IMR-90 (cell line): ENCODE measurements around the gene PRKCA. TPM values are rescaled to one million over a fixed set of nuclear protein-coding genes. Genes with fewer than 3 reads are reported as not detected.

Source experiments
- ATAC-seq: fragments of 200-7000 bp; cut with Tn5 transposase; 2 replicates; pipeline ENCODE4 v1.9.1; 2020; ENCODE audit warnings: low read depth, mild to moderate bottlenecking, moderate library complexity
- BruUV-seq: library from RNA; stranded (reverse); fragments of 400-500 nt; replicated peaks from 2 replicates; lab custom pipeline; 2021; lab: Mats Ljungman, UMichigan
- CTCF ChIA-PET: fragments of 300-600 bp; formaldehyde crosslinking; extraction: SDS; loops from one replicate; lab custom pipeline; 2021; ENCODE audit warnings: antibody characterized with exemption; lab: Yijun Ruan, JAX
- POLR2A ChIA-PET: fragments of 300-600 bp; sonication (Branson Sonifier 250); formaldehyde crosslinking; loops from one replicate; lab custom pipeline; 2022; ENCODE audit warnings: antibody characterized with exemption; ENCODE audit not compliant: unreplicated experiment; lab: Charles Lee
- DNase-seq: peaks from one replicate; pipeline ENCODE4 v3.0.0; 2013
- H2AFZ ChIP-seq: replicated peaks from 2 replicates; pipeline ENCODE3; 2013; ENCODE audit warnings: low read length, mild to moderate bottlenecking; ENCODE audit not compliant: poor library complexity
- H2AK5ac ChIP-seq: 2 replicates; pipeline ENCODE4 v1.6.1; 2013; ENCODE audit warnings: low read depth, low read length, inconsistent platforms
- H2AK9ac ChIP-seq: replicated peaks from 2 replicates; pipeline ENCODE3; 2013; ENCODE audit warnings: mild to moderate bottlenecking, low read depth, low read length, moderate library complexity; ENCODE audit not compliant: poor library complexity
- H2BK120ac ChIP-seq: 2 replicates; pipeline ENCODE4 v1.6.1; 2013; ENCODE audit warnings: low read depth, low read length, inconsistent platforms
- H2BK15ac ChIP-seq: 3 replicates; pipeline ENCODE4 v1.6.1; 2013; ENCODE audit warnings: low read depth, low read length, inconsistent platforms
- H2BK20ac ChIP-seq: 2 replicates; pipeline ENCODE4 v1.6.1; 2013; ENCODE audit warnings: low read depth, mild to moderate bottlenecking, inconsistent platforms, low read length, moderate library complexity
- H2BK5ac ChIP-seq: 2 replicates; pipeline ENCODE4 v1.6.1; 2013; ENCODE audit warnings: mild to moderate bottlenecking, low read depth, low read length, inconsistent platforms; ENCODE audit not compliant: poor library complexity, severe bottlenecking
- H3K14ac ChIP-seq: replicated peaks from 2 replicates; pipeline ENCODE4 v1.6.1; 2013; ENCODE audit warnings: low read depth, low read length, inconsistent platforms
- H3K18ac ChIP-seq: 2 replicates; pipeline ENCODE4 v1.6.1; 2013; ENCODE audit warnings: low read depth, low read length, control low read depth
- H3K23ac ChIP-seq: 2 replicates; pipeline ENCODE4 v1.6.1; 2013; ENCODE audit warnings: low read depth, low read length, inconsistent platforms
- H3K27ac ChIP-seq: 2 replicates; pipeline ENCODE4 v1.5.1; 2013; ENCODE audit warnings: mild to moderate bottlenecking, control low read depth, low read length; ENCODE audit not compliant: insufficient read depth
- H3K27me3 ChIP-seq: 2 replicates; pipeline ENCODE4 v1.6.1; 2013; ENCODE audit warnings: low read length; ENCODE audit not compliant: control insufficient read depth, insufficient read depth
- H3K36me3 ChIP-seq: 2 replicates; pipeline ENCODE4 v1.6.1; 2013; ENCODE audit warnings: low read length, mixed read lengths; ENCODE audit not compliant: control insufficient read depth, insufficient read depth
- H3K4ac ChIP-seq: 2 replicates; pipeline ENCODE4 v1.6.1; 2013; ENCODE audit warnings: low read depth, low read length, inconsistent platforms
- H3K4me1 ChIP-seq: 2 replicates; pipeline ENCODE4 v1.6.1; 2013; ENCODE audit warnings: low read length, mixed read lengths; ENCODE audit not compliant: control insufficient read depth, insufficient read depth
- H3K4me2 ChIP-seq: 2 replicates; pipeline ENCODE4 v1.6.1; 2013; ENCODE audit warnings: low read depth, mild to moderate bottlenecking, control low read depth, low read length, moderate library complexity
- H3K4me3 ChIP-seq: 2 replicates; pipeline ENCODE4 v1.5.1; 2013; ENCODE audit warnings: low read depth, mild to moderate bottlenecking, control low read depth, low read length, moderate library complexity; ENCODE audit not compliant: insufficient read depth
- H3K56ac ChIP-seq: 2 replicates; pipeline ENCODE4 v1.6.1; 2013; ENCODE audit warnings: low read length, inconsistent platforms; ENCODE audit not compliant: insufficient read depth; ENCODE audit errors: extremely low read depth
- H3K79me1 ChIP-seq, 2 experiments: 2 replicates each; pipeline ENCODE4 v1.6.1; 2013; ENCODE audit warnings: low read length in 2 of 2, inconsistent platforms in 1 of 2, low read depth in 1 of 2
- H3K9ac ChIP-seq: 2 replicates; pipeline ENCODE4 v1.6.1; 2013; ENCODE audit warnings: low read depth, low read length, control low read depth
- H3K9me1 ChIP-seq: 2 replicates; pipeline ENCODE4 v1.6.1; 2013; ENCODE audit warnings: low read length, inconsistent platforms; ENCODE audit not compliant: insufficient read depth
- H3K9me3 ChIP-seq: 2 replicates; pipeline ENCODE4 v1.6.1; 2013; ENCODE audit warnings: low read length; ENCODE audit not compliant: control insufficient read depth, insufficient read depth
- H4K20me1 ChIP-seq: 2 replicates; pipeline ENCODE4 v1.6.1; 2013; ENCODE audit warnings: low read length, inconsistent platforms; ENCODE audit not compliant: insufficient read depth
- H4K5ac ChIP-seq: 2 replicates; pipeline ENCODE4 v1.6.1; 2013; ENCODE audit warnings: mild to moderate bottlenecking, low read depth, low read length, control low read depth
- H4K8ac ChIP-seq, 2 experiments: 2 replicates each; pipeline ENCODE4 v1.6.1; 2013; ENCODE audit warnings: low read depth in 2 of 2, low read length in 2 of 2, control low read depth in 1 of 2, inconsistent platforms in 1 of 2
- H4K91ac ChIP-seq: 2 replicates; pipeline ENCODE4 v1.6.1; 2013; ENCODE audit warnings: low read depth, low read length, inconsistent platforms; ENCODE audit not compliant: insufficient read depth
- CHD1 ChIP-seq: IDR thresholded peaks from 2 replicates; pipeline ENCODE4 v1.6.1; 2012; ENCODE audit warnings: low read depth, low read length, improper control_type of control experiment
- CTCF ChIP-seq: conservative IDR thresholded peaks from 2 replicates; pipeline ENCODE4 v1.5.1; 2012; ENCODE audit warnings: mild to moderate bottlenecking, low read depth, low read length, improper control_type of control experiment
- ELK1 ChIP-seq: fragments of 150-350 bp; IDR thresholded peaks from 2 replicates; pipeline ENCODE4 v1.6.1; 2016; ENCODE audit warnings: low read depth, mild to moderate bottlenecking, low read length, moderate library complexity, borderline replicate concordance
- FOS ChIP-seq: fragments of 150-350 bp; IDR thresholded peaks from 2 replicates; pipeline ENCODE4 v1.6.1; 2016; ENCODE audit warnings: low read depth, low read length
- MAFK ChIP-seq: IDR thresholded peaks from 2 replicates; pipeline ENCODE4 v1.6.1; 2012; ENCODE audit warnings: low read depth, low read length, improper control_type of control experiment
- MAZ ChIP-seq: IDR thresholded peaks from 2 replicates; pipeline ENCODE4 v1.6.1; 2012; ENCODE audit warnings: low read depth, mild to moderate bottlenecking, low read length, improper control_type of control experiment, moderate library complexity, borderline replicate concordance
- MXI1 ChIP-seq: IDR thresholded peaks from 2 replicates; pipeline ENCODE4 v1.6.1; 2012; ENCODE audit warnings: low read depth, mild to moderate bottlenecking, low read length, moderate library complexity, borderline replicate concordance
- RCOR1 ChIP-seq: IDR thresholded peaks from 2 replicates; pipeline ENCODE4 v1.6.1; 2012; ENCODE audit warnings: mild to moderate bottlenecking, low read length, improper control_type of control experiment; ENCODE audit not compliant: insufficient replicate concordance
- RFX5 ChIP-seq: IDR thresholded peaks from 2 replicates; pipeline ENCODE4 v1.8.0; 2012; ENCODE audit warnings: low read depth, mild to moderate bottlenecking, low read length, moderate library complexity
- USF2 ChIP-seq: fragments of 150-350 bp; IDR thresholded peaks from 2 replicates; pipeline ENCODE4 v1.6.1; 2017; ENCODE audit warnings: mild to moderate bottlenecking, antibody characterized with exemption, low read length, low read depth
- WGBS, 2 experiments: methylation state at CpG; one replicate each; pipeline versions ENCODE4 v1.1.5 to v1.1.7; 2013; ENCODE audit warnings: missing lambda C conversion rate in 2 of 2; ENCODE audit not compliant: insufficient read length in 1 of 2; ENCODE audit errors: extremely low coverage in 2 of 2; 5-methylcytosine and 5-hydroxymethylcytosine counted together
- dilution Hi-C: fragments of 300-500 bp; cut with HindIII; formaldehyde crosslinking; loops from one replicate; pipeline ENCODE4 v1.14.3; 2018; ENCODE audit warnings: low sequenced_read_pairs; ENCODE audit not compliant: unreplicated experiment
- in situ Hi-C: fragments of 300-500 bp; cut with MboI; formaldehyde crosslinking; loops from 3 replicates; pipeline ENCODE4 v1.14.3; 2019; ENCODE audit warnings: low sequenced_read_pairs, inconsistent platforms, mixed read lengths
- intact Hi-C: fragments of 100-400 bp; cut with micrococcal nuclease; formaldehyde crosslinking; loops from 2 replicates; pipeline ENCODE4 v1.10.0; 2022
- polyA plus RNA-seq, 3 experiments: library from polyadenylated mRNA; depleted of rRNA; stranded (reverse); fragments of >200 nt; gene quantifications; 2 replicates each; pipeline ENCODE4 v1.2.3, GENCODE V29; 2012; ENCODE audit warnings: low replicate concordance in 1 of 3
- total RNA-seq: library from RNA; depleted of rRNA; stranded (reverse); fragments of >200 nt; gene quantifications from 2 replicates; pipeline ENCODE4 v1.2.3, GENCODE V29; 2012

Gene PRKCA
- total and polyA plus RNA-seq, 2 of the 4 experiments (the other 2 are of a cell fraction) = 31.0 to 46.0 TPM

GRCh38 chr17:66784621-66785364, 482.4 kb downstream of the PRKCA start (continued):
- TF ChIP-seq FOS = no peak

GRCh38 chr17:66786107-66786506, 483.7 kb downstream of the PRKCA start:
- dilution Hi-C loops = no loop called here
- H3K23ac ChIP-seq = no peak overlapping the region
- H3K4me2 ChIP-seq = no peak overlapping the region
- H3K36me3 ChIP-seq = peaks cover 56% of the 10 kb centered on the region
- H2BK5ac ChIP-seq = no peak overlapping the region
- BruUV-seq = no TSS peak
- H2BK120ac ChIP-seq = no peak overlapping the region
- peaks cover 8% of the 10 kb centered on the region; the same call in 1 of the 2 replicates for H3K9me1 ChIP-seq
- H4K20me1 ChIP-seq = no peaks in the 10 kb centered on the region; the same call in 1 of the 2 replicates
- H2BK20ac ChIP-seq = no peak overlapping the region
- no peak overlapping the region for H3K9ac ChIP-seq
- intact Hi-C loops = no loop called here
- ATAC-seq = no peak
- no peak for TF ChIP-seq CHD1
- no peak for TF ChIP-seq MAFK
- no peak for TF ChIP-seq ELK1
- no peak for TF ChIP-seq USF2
- no peak for TF ChIP-seq CTCF
- TF ChIP-seq RCOR1 = no peak
- no peak for TF ChIP-seq MXI1
- TF ChIP-seq RFX5 = no peak
- no peak for TF ChIP-seq MAZ
- POLR2A ChIA-PET = no interaction called here
- no peak overlapping the region for H4K5ac ChIP-seq
- no peak overlapping the region for H4K91ac ChIP-seq
- no peaks in the 10 kb centered on the region for H3K9me3 ChIP-seq
- H2BK15ac ChIP-seq = no peak overlapping the region
- no peak for DNase-seq
- no peak overlapping the region for H3K27ac ChIP-seq
- no peaks in the 10 kb centered on the region; the same call in none of the 2 replicates for H3K4me1 ChIP-seq
- no peak overlapping the region for H4K8ac ChIP-seq
- no peak overlapping the region for H3K18ac ChIP-seq
- no peak overlapping the region for H3K56ac ChIP-seq
- H2AK9ac ChIP-seq = no peak overlapping the region
- no peak overlapping the region for H3K14ac ChIP-seq
- H3K4ac ChIP-seq = no peak overlapping the region
- H3K4me3 ChIP-seq = no peak overlapping the region
- WGBS, 2 experiments = 100% methylated on average over 1 of the region's 10 CpGs; no CpG with 5 or more reads in 1 of the 2 experiments
- no peak overlapping the region for H2AK5ac ChIP-seq
- in situ Hi-C loops = no loop called here
- H2AFZ ChIP-seq = no peak overlapping the region
- H3K27me3 ChIP-seq = no peaks in the 10 kb centered on the region
- CTCF ChIA-PET = no interaction called here
- peaks cover 0 to 3% of the 10 kb centered on the region in 2 experiments; a peak in 1 of 4 replicates for H3K79me1 ChIP-seq
